PC-3 (cell line): ENCODE data around the gene CCDC85B. TPM values are rescaled to one million over a fixed set of nuclear protein-coding genes. Genes with fewer than 3 reads are reported as not detected.

Experiments used
- ATAC-seq: fragments of 200-7000 bp; cut with Tn5 transposase; 2 replicates; pipeline ENCODE4 v1.9.1; 2020; ENCODE audit warnings: mild to moderate bottlenecking, moderate library complexity
- BruUV-seq: library from RNA; stranded (reverse); fragments of 400-500 nt; replicated peaks from 2 replicates; lab custom pipeline; 2021; lab: Mats Ljungman, UMichigan
- CTCF ChIA-PET: fragments of 300-600 bp; sonication (Branson Sonifier 250); formaldehyde crosslinking; loops from one replicate; lab custom pipeline; 2022; ENCODE audit warnings: antibody characterized with exemption; lab: Charles Lee
- POLR2A ChIA-PET: fragments of 300-600 bp; sonication (Branson Sonifier 250); formaldehyde crosslinking; loops from one replicate; lab custom pipeline; 2022; ENCODE audit warnings: antibody characterized with exemption; ENCODE audit not compliant: unreplicated experiment; lab: Charles Lee
- DNase-seq: peaks from one replicate; pipeline ENCODE4 v3.0.0-alpha.2; 2015
- H2AFZ ChIP-seq: fragments of 300-600 bp; sonication (generic); 2 replicates; pipeline ENCODE4 v1.6.0; 2016; ENCODE audit warnings: antibody characterized with exemption, low read length
- H3F3A ChIP-seq: fragments of 300-600 bp; sonication (generic); one replicate; pipeline ENCODE4 v1.6.0; 2017; ENCODE audit warnings: antibody characterized with exemption, low read length, control low read depth, mild to moderate bottlenecking; ENCODE audit not compliant: unreplicated experiment
- H3K27ac ChIP-seq: fragments of 300-600 bp; sonication (generic); 2 replicates; pipeline ENCODE4 v1.5.1; 2016; ENCODE audit warnings: mild to moderate bottlenecking, low read length
- H3K27me3 ChIP-seq: fragments of 300-600 bp; sonication (generic); 2 replicates; pipeline ENCODE4 v1.6.1; 2016; ENCODE audit warnings: low read length, mixed read lengths
- H3K36me3 ChIP-seq: fragments of 300-600 bp; sonication (generic); 2 replicates; pipeline ENCODE4 v1.6.1; 2016; ENCODE audit warnings: low read depth, mixed run types, low read length, mixed read lengths
- H3K4me1 ChIP-seq: fragments of 300-600 bp; sonication (generic); 2 replicates; pipeline ENCODE4 v1.5.1; 2016; ENCODE audit warnings: low read length; ENCODE audit not compliant: insufficient read depth
- H3K4me2 ChIP-seq: fragments of 300-600 bp; sonication (generic); 2 replicates; pipeline ENCODE4 v1.6.0; 2016; ENCODE audit warnings: low read length
- H3K4me3 ChIP-seq: fragments of 300-600 bp; sonication (generic); 2 replicates; pipeline ENCODE4 v1.5.1; 2016; ENCODE audit warnings: mild to moderate bottlenecking, low read length, mixed read lengths
- H3K79me2 ChIP-seq: fragments of 300-600 bp; sonication (generic); 2 replicates; pipeline ENCODE4 v1.6.1; 2017; ENCODE audit warnings: low read length, mixed read lengths
- H3K9ac ChIP-seq: fragments of 300-600 bp; sonication (generic); 2 replicates; pipeline ENCODE4 v1.6.0; 2016; ENCODE audit warnings: mild to moderate bottlenecking, low read length
- H3K9me2 ChIP-seq: fragments of 300-600 bp; sonication (generic); replicated peaks from 2 replicates; pipeline ENCODE4 v1.6.1; 2016; ENCODE audit warnings: mixed run types, low read length, mixed read lengths
- H3K9me3 ChIP-seq: fragments of 300-600 bp; sonication (generic); 2 replicates; pipeline ENCODE4 v1.6.1; 2016; ENCODE audit warnings: low read length, mixed read lengths
- H4K20me1 ChIP-seq: fragments of 300-600 bp; sonication (generic); 2 replicates; pipeline ENCODE4 v1.6.1; 2016; ENCODE audit warnings: low read length, mixed read lengths
- CTCF ChIP-seq: fragments of 300-600 bp; sonication (generic); conservative IDR thresholded peaks from 2 replicates; pipeline ENCODE4 v1.5.1; 2017; ENCODE audit warnings: antibody characterized with exemption, low read depth, mild to moderate bottlenecking, low read length
- EZH2 ChIP-seq: fragments of 300-600 bp; sonication (generic); IDR thresholded peaks from one replicate; pipeline ENCODE4 v1.6.1; 2017; ENCODE audit warnings: antibody characterized with exemption, mild to moderate bottlenecking, low read length; ENCODE audit not compliant: unreplicated experiment
- EZH2phosphoT487 ChIP-seq: fragments of 300-600 bp; sonication (generic); IDR thresholded peaks from 2 replicates; pipeline ENCODE4 v1.6.1; 2018; ENCODE audit warnings: mild to moderate bottlenecking, antibody characterized with exemption, low read length, borderline replicate concordance
- intact Hi-C: fragments of 100-400 bp; cut with micrococcal nuclease; formaldehyde crosslinking; loops from 2 replicates; pipeline ENCODE4 v1.9.0; 2023
- total RNA-seq: library from RNA; depleted of rRNA; stranded (reverse); fragments of >200 nt; gene quantifications from 2 replicates; pipeline ENCODE4 v1.2.3, GENCODE V29; 2014

Gene CCDC85B
- total RNA-seq, 1 experiment from 2014 or later, result 207 TPM

DNA sequence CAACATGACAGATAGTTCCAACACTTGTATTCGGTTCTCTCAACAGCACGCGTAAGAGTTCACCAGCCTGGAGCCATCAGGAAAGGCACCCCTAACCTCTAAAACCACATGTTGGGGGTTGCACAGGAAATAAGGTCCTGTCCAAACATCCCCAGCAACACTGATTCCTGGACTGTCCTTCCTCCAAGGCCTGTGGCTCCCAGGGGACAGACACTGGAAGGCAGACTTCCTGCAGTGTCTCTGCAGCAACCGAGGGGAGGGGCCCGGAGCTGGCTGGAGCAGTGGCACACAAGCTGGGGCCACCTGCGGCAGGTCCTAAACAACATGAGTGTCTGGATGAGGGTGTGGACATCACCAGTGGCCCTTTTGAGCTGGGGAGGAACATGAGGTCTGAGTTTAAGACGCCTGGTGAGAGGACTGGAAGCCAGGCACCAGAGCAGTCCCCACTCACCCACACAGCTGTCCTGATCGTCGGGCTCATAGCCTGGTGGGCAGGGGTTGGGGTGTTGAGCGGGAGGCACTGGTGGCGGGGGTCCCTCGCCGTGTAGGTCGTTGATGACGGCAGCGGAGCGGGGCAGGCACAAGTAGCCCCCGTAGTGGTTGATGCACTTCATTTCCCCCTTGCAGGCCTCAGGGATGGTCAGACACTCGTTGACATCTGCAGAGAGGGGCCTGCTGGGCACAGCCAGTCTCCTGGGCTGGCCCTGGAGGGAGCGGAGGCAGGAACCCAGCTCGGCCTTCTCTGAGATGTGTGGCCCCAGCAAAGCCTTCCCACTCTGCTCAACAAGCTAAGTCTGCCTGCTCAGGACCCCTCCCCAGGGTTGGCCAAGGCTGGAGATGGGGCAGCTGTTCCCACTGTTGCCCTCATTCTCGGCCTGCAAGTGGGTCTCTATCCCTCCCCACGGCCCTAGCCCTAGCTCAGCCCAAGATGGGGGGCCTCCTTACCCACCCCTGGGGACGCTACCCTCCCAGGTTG lies 19.5 kb upstream of the CCDC85B start:
- TF ChIP-seq EZH2phosphoT487, result no peak
- no peaks in the 10 kb centered on the region for H3K27me3 ChIP-seq
- ChIA-PET POLR2A (interaction anchor here (0.8 kb wide), 1 partner anchor 12 kb away, joined by 5 read pairs; no protein-coding TSS in a partner anchor), CTCF (no interaction called here)
- H3K36me3 ChIP-seq, result peaks cover 2% of the 10 kb centered on the region; the same call in 1 of the 2 replicates
- peaks cover 6% of the 10 kb centered on the region for H3K4me1 ChIP-seq
- no peaks in the 10 kb centered on the region for H3K79me2 ChIP-seq
- no peaks in the 10 kb centered on the region for H3K9me2 ChIP-seq
- H3K4me3 ChIP-seq, result no peak overlapping the region
- ATAC-seq (no peak), DNase-seq (no peak)
- H3K9me3 ChIP-seq, result no peaks in the 10 kb centered on the region
- no peaks in the 10 kb centered on the region for H3F3A ChIP-seq
- no peak overlapping the region for H3K9ac ChIP-seq
- intact Hi-C loops, result no loop called here
- H4K20me1 ChIP-seq, result no peaks in the 10 kb centered on the region
- H3K4me2 ChIP-seq, result no peak overlapping the region
- no TSS peak for BruUV-seq
- no peak overlapping the region for H3K27ac ChIP-seq
- H2AFZ ChIP-seq, result no peak overlapping the region

- DNase-seq (no peak), ATAC-seq (no peak)
- Histone ChIP-seq H3K9me2 (no peaks in the 10 kb centered on the region), H3F3A (no peaks in the 10 kb centered on the region), H3K4me1 (peaks cover 6% of the 10 kb centered on the region), H2AFZ (no peak overlapping the region), H3K27ac (no peak overlapping the region), H3K27me3 (no peaks in the 10 kb centered on the region), H3K4me2 (no peak overlapping the region), H3K9me3 (no peaks in the 10 kb centered on the region), H3K79me2 (no peaks in the 10 kb centered on the region), H3K4me3 (no peak overlapping the region), H4K20me1 (no peaks in the 10 kb centered on the region), H3K36me3 (peaks cover under 1% of the 10 kb centered on the region; the same call in 1 of the 2 replicates), H3K9ac (no peak overlapping the region)
- POLR2A ChIA-PET, result interaction anchor here (0.8 kb wide), 1 partner anchor 13 kb away, joined by 5 read pairs; no protein-coding TSS in a partner anchor
- no TSS peak for BruUV-seq
- no peak for TF ChIP-seq EZH2phosphoT487
- no peak for TF ChIP-seq CTCF
- TF ChIP-seq EZH2, result no peak
- intact Hi-C loops, result no loop called here
- CTCF ChIA-PET, result interaction anchor here (1.0 kb wide), 1 partner anchor 12 kb away, joined by 3 read pairs; the partner anchor contains the start of gene MUS81
Observed at GRCh38 chr11:65871811-65872548, 18.5 kb upstream of the CCDC85B start.
